ENCODE measurements around the gene CEP250. TPM values are rescaled to one million over a fixed set of nuclear protein-coding genes. Genes with fewer than 3 reads are reported as not detected.
A peak's percentile ranks its signal among the peaks of the same experiment; 100 is the strongest.

The CEP250 gene
- total RNA-seq, 2 experiments from 2014 or later: 31.6 to 74.4 TPM

GRCh38 chr20:35499271-35499670 is 43.9 kb downstream of the CEP250 start:
- CTCF ChIA-PET (ENCODE audit: unreplicated experiment): interaction anchor here (1.4 kb wide), 1 partner anchor 36 kb away, joined by 3 read pairs; no protein-coding TSS in a partner anchor
- H3K4me2 ChIP-seq (ENCODE audit: low read length): no peak overlapping the region
- peaks cover 93% of the 10 kb centered on the region for H3K36me3 ChIP-seq (ENCODE audit: insufficient read depth, low read length)

DNA sequence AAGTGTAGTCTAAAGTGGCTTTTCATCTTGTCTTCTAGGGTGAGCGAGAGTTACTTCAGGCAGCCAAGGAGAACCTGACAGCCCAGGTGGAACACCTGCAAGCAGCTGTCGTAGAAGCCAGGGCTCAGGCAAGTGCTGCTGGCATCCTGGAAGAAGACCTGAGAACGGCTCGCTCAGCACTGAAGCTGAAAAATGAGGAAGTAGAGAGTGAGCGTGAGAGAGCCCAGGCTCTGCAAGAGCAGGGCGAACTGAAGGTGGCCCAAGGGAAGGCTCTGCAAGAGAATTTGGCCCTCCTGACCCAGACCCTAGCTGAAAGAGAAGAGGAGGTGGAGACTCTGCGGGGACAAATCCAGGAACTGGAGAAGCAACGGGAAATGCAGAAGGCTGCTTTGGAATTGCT is 47.0 kb downstream of the CEP250 start:
- Histone ChIP-seq H3K27ac (ENCODE audit: low read depth, low read length, poor library complexity, severe bottlenecking) (peak overlapping the region; percentile 64), H3K9me2 (ENCODE audit: insufficient read depth, low read length) (no peaks in the 10 kb centered on the region), H2AFZ (ENCODE audit: low read length) (no peak overlapping the region), H3K9me3 (ENCODE audit: low read length) (no peaks in the 10 kb centered on the region), H3K36me3 (ENCODE audit: insufficient read depth, low read length) (peaks cover 92% of the 10 kb centered on the region), H3K4me1 (ENCODE audit: insufficient read depth, low read length, poor library complexity, severe bottlenecking) (peaks cover 31% of the 10 kb centered on the region), H3K4me2 (ENCODE audit: low read length) (peak overlapping the region; percentile 56), H3K79me2 (ENCODE audit: insufficient read depth, low read depth, low read length) (no peaks in the 10 kb centered on the region), H3K4me3 (ENCODE audit: low read depth, low read length, poor library complexity, severe bottlenecking) (no peak overlapping the region), H4K20me1 (ENCODE audit: insufficient read depth, low read length) (no peaks in the 10 kb centered on the region; the same call in 1 of the 2 replicates)
- POLR2A ChIA-PET: interaction anchor here (0.6 to 1.7 kb wide), 5 partner anchors 10 to 1182 kb away, joined by 3 to 8 read pairs (median 4); no protein-coding TSS in a partner anchor
- no TSS peak for BruUV-seq (replicated peaks)
- TF ChIP-seq, protein P1, sequence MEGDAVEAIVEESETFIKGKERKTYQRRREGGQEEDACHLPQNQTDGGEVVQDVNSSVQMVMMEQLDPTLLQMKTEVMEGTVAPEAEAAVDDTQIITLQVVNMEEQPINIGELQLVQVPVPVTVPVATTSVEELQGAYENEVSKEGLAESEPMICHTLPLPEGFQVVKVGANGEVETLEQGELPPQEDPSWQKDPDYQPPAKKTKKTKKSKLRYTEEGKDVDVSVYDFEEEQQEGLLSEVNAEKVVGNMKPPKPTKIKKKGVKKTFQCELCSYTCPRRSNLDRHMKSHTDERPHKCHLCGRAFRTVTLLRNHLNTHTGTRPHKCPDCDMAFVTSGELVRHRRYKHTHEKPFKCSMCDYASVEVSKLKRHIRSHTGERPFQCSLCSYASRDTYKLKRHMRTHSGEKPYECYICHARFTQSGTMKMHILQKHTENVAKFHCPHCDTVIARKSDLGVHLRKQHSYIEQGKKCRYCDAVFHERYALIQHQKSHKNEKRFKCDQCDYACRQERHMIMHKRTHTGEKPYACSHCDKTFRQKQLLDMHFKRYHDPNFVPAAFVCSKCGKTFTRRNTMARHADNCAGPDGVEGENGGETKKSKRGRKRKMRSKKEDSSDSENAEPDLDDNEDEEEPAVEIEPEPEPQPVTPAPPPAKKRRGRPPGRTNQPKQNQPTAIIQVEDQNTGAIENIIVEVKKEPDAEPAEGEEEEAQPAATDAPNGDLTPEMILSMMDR (conservative IDR thresholded peaks at IDR 0.05; ENCODE audit: low read length): no peak
- TF ChIP-seq EZH2phosphoT487 (IDR thresholded peaks at IDR 0.05; ENCODE audit: borderline replicate concordance, low read depth, low read length): no peak
- CTCF ChIA-PET (ENCODE audit: unreplicated experiment): interaction anchor here (0.6 to 0.9 kb wide), 2 partner anchors 61 to 99 kb away, joined by 3 read pairs; no protein-coding TSS in a partner anchor
- intact Hi-C loops (cut with micrococcal nuclease; ENCODE audit: unreplicated experiment): loop anchor here (1.0 kb wide), 2 partner anchors 11 to 39 kb away; no protein-coding TSS in a partner anchor
- peak; percentile 93 for DNase-seq (ENCODE audit: low spot score)

More at GRCh38 chr20:35499271-35499670, 43.9 kb downstream of the CEP250 start:
- Histone ChIP-seq H3K4me3 (ENCODE audit: low read depth, low read length, poor library complexity, severe bottlenecking) (no peak overlapping the region), H4K20me1 (ENCODE audit: insufficient read depth, low read length) (no peaks in the 10 kb centered on the region; the same call in 1 of the 2 replicates), H3K79me2 (ENCODE audit: insufficient read depth, low read depth, low read length) (no peaks in the 10 kb centered on the region), H3K9me2 (ENCODE audit: insufficient read depth, low read length) (no peaks in the 10 kb centered on the region), H3K4me1 (ENCODE audit: insufficient read depth, low read length, poor library complexity, severe bottlenecking) (peaks cover 22% of the 10 kb centered on the region), H3K27ac (ENCODE audit: low read depth, low read length, poor library complexity, severe bottlenecking) (no peak overlapping the region), H2AFZ (ENCODE audit: low read length) (no peak overlapping the region), H3K9me3 (ENCODE audit: low read length) (no peaks in the 10 kb centered on the region)
- no peak for TF ChIP-seq EZH2phosphoT487 (IDR thresholded peaks at IDR 0.05; ENCODE audit: borderline replicate concordance, low read depth, low read length)
- TF ChIP-seq, protein P1 (conservative IDR thresholded peaks at IDR 0.05; ENCODE audit: low read length): no peak
- POLR2A ChIA-PET: interaction anchor here (1.6 kb wide), 1 partner anchor 8 kb away, joined by 7 read pairs; no protein-coding TSS in a partner anchor
- no peak for DNase-seq (ENCODE audit: low spot score)
- intact Hi-C loops (cut with micrococcal nuclease; ENCODE audit: unreplicated experiment): no loop called here
- no TSS peak for BruUV-seq (replicated peaks)

DNA sequence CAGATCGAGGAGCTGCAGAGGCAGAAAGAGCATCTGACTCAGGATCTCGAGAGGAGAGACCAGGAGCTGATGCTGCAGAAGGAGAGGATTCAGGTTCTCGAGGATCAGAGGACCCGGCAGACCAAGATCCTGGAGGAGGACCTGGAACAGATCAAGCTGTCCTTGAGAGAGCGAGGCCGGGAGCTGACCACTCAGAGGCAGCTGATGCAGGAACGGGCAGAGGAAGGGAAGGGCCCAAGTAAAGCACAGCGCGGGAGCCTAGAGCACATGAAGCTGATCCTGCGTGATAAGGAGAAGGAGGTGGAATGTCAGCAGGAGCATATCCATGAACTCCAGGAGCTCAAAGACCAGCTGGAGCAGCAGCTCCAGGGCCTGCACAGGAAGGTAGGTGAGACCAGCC is 47.9 kb downstream of the CEP250 start:
- H3K4me1 ChIP-seq (ENCODE audit: insufficient read depth, low read length, poor library complexity, severe bottlenecking): peaks cover 31% of the 10 kb centered on the region
- H3K4me3 ChIP-seq (ENCODE audit: low read depth, low read length, poor library complexity, severe bottlenecking): no peak overlapping the region
- H3K36me3 ChIP-seq (ENCODE audit: insufficient read depth, low read length): peaks cover 91% of the 10 kb centered on the region
- H3K4me2 ChIP-seq (ENCODE audit: low read length): peak overlapping the region; percentile 56; the same call in 1 of the 2 replicates
- CTCF ChIA-PET (ENCODE audit: unreplicated experiment): interaction anchor here (0.6 to 1.2 kb wide), 3 partner anchors 9 to 98 kb away, joined by 3 read pairs; no protein-coding TSS in a partner anchor
- intact Hi-C loops (cut with micrococcal nuclease; ENCODE audit: unreplicated experiment): no loop called here
- H2AFZ ChIP-seq (ENCODE audit: low read length): no peak overlapping the region
- no peaks in the 10 kb centered on the region for H3K79me2 ChIP-seq (ENCODE audit: insufficient read depth, low read depth, low read length)
- H3K9me2 ChIP-seq (ENCODE audit: insufficient read depth, low read length): no peaks in the 10 kb centered on the region
- H3K9me3 ChIP-seq (ENCODE audit: low read length): no peaks in the 10 kb centered on the region
- no peak overlapping the region for H3K27ac ChIP-seq (ENCODE audit: low read depth, low read length, poor library complexity, severe bottlenecking)
- H4K20me1 ChIP-seq (ENCODE audit: insufficient read depth, low read length): no peaks in the 10 kb centered on the region; the same call in 1 of the 2 replicates
- POLR2A ChIA-PET: interaction anchor here (0.9 to 1.7 kb wide), 5 partner anchors 11 to 41 kb away, joined by 3 to 8 read pairs (median 4); no protein-coding TSS in a partner anchor
- no peak for TF ChIP-seq EZH2phosphoT487 (IDR thresholded peaks at IDR 0.05; ENCODE audit: borderline replicate concordance, low read depth, low read length)
- TF ChIP-seq, protein P1 (conservative IDR thresholded peaks at IDR 0.05; ENCODE audit: low read length): no peak
- BruUV-seq (replicated peaks): no TSS peak
- no peak for DNase-seq (ENCODE audit: low spot score)

Measured in OCI-LY7 (cell line).